Keratinocyte (primary cell): ENCODE data around the gene PPL. TPM values are rescaled to one million over a fixed set of nuclear protein-coding genes. Genes with fewer than 3 reads are reported as not detected.
A peak's percentile ranks its signal among the peaks of the same experiment; 100 is the strongest.

Source experiments
- DNase-seq: peaks from one replicate; pipeline ENCODE4 v3.0.0-alpha.2; 2011; ENCODE audit warnings: low read depth, missing footprints, low spot score
- FAIRE-seq: peaks from 2 replicates; lab custom pipeline; 2011; peaks lifted over from hg19 to GRCh38; lab: Jason Lieb, UNC
- H2AFZ ChIP-seq: 2 replicates; pipeline ENCODE4 v1.6.0; 2012; ENCODE audit warnings: low read length, control low read depth, inconsistent platforms; ENCODE audit not compliant: control insufficient read depth
- H3K27ac ChIP-seq: 2 replicates; pipeline ENCODE4 v1.5.1; 2011; ENCODE audit warnings: low read length; ENCODE audit not compliant: control insufficient read depth, insufficient read depth
- H3K27me3 ChIP-seq: 3 replicates; pipeline ENCODE4 v1.6.0; 2011; ENCODE audit warnings: low read length; ENCODE audit not compliant: control insufficient read depth, insufficient read depth; ENCODE audit errors: extremely low read depth
- H3K36me3 ChIP-seq, 2 experiments: 2 replicates in 1 of 2; 3 replicates in 1 of 2; pipeline ENCODE4 v1.5.1; 2011; ENCODE audit warnings: low read length in 2 of 2, mild to moderate bottlenecking in 1 of 2; ENCODE audit not compliant: control insufficient read depth in 2 of 2, insufficient read depth in 2 of 2; ENCODE audit errors: extremely low read depth in 1 of 2
- H3K4me1 ChIP-seq: 3 replicates; pipeline ENCODE4 v1.5.1; 2011; ENCODE audit warnings: low read length; ENCODE audit not compliant: control insufficient read depth, insufficient read depth; ENCODE audit errors: extremely low read depth
- H3K4me2 ChIP-seq: 3 replicates; pipeline ENCODE4 v1.6.0; 2011; ENCODE audit warnings: low read depth, low read length; ENCODE audit not compliant: control insufficient read depth, insufficient read depth; ENCODE audit errors: extremely low read depth
- H3K4me3 ChIP-seq, 3 experiments: fragments of 200-600 bp in 1 of 3; sonication (generic) in 1 of 3; 2 replicates in 2 of 3; 3 replicates in 1 of 3; pipeline ENCODE4 v1.5.1; 2011 to 2016; ENCODE audit warnings: low read length in 3 of 3, mild to moderate bottlenecking in 3 of 3, control low read depth in 2 of 3, inconsistent platforms in 1 of 3, low read depth in 1 of 3, mixed read lengths in 1 of 3, mixed run types in 1 of 3, moderate library complexity in 1 of 3; ENCODE audit not compliant: control insufficient read depth in 2 of 3, insufficient read depth in 2 of 3; ENCODE audit errors: extremely low read depth in 1 of 3
- H3K79me2 ChIP-seq: 2 replicates; pipeline ENCODE4 v1.6.0; 2012; ENCODE audit warnings: low read length; ENCODE audit not compliant: control insufficient read depth, insufficient read depth
- H3K9ac ChIP-seq: 3 replicates; pipeline ENCODE4 v1.6.0; 2011; ENCODE audit warnings: low read length; ENCODE audit not compliant: control insufficient read depth, insufficient read depth; ENCODE audit errors: extremely low read depth
- H3K9me1 ChIP-seq: 3 replicates; pipeline ENCODE4 v1.6.0; 2011; ENCODE audit warnings: low read length; ENCODE audit not compliant: control insufficient read depth, insufficient read depth; ENCODE audit errors: extremely low read depth
- H3K9me3 ChIP-seq: 2 replicates; pipeline ENCODE4 v1.5.1; 2012; ENCODE audit warnings: low read depth, low read length; ENCODE audit not compliant: control insufficient read depth
- H4K20me1 ChIP-seq: 3 replicates; pipeline ENCODE4 v1.6.0; 2011; ENCODE audit warnings: low read length; ENCODE audit not compliant: control insufficient read depth, insufficient read depth; ENCODE audit errors: extremely low read depth
- CTCF ChIP-seq, 3 experiments: IDR thresholded peaks in 1 of 3; conservative IDR thresholded peaks in 1 of 3; optimal IDR thresholded peaks in 1 of 3; 2 replicates in 2 of 3; 3 replicates in 1 of 3; pipeline versions ENCODE3 to v1.5.1; 2011; ENCODE audit warnings: low read length in 3 of 3, mild to moderate bottlenecking in 3 of 3, moderate library complexity in 2 of 3, control low read depth in 1 of 3, inconsistent platforms in 1 of 3; ENCODE audit not compliant: insufficient read depth in 2 of 3; ENCODE audit errors: extremely low read depth in 1 of 3
- EZH2 ChIP-seq: IDR thresholded peaks from one replicate; pipeline ENCODE4 v1.6.1; 2012; ENCODE audit warnings: inconsistent platforms, mild to moderate bottlenecking, low read length, moderate library complexity
- dilution Hi-C: fragments of 300-500 bp; cut with MboI; formaldehyde crosslinking; loops from one replicate; pipeline ENCODE4 v1.7.0; 2020; ENCODE audit warnings: low sequenced_read_pairs; ENCODE audit not compliant: extremely low pct_ligation_motif_present
- polyA plus RNA-seq, 5 experiments: library from polyadenylated mRNA; depleted of rRNA in 3 of 5; stranded (reverse) in 3 of 5; stranded (forward) in 1 of 5; unstranded in 1 of 5; fragments of >200 nt; gene quantifications; 1 replicate in 1 of 5; 2 replicates in 3 of 5; 3 replicates in 1 of 5; pipeline versions ENCODE4 v1.2.1 to v1.2.3, GENCODE V29; 2011 to 2012; ENCODE audit warnings: missing spikeins in 2 of 5, low read depth in 1 of 5, low replicate concordance in 1 of 5

The PPL gene
- polyA plus RNA-seq, 1 donor (not counting 4 experiments of a cell fraction or from before 2014, with no cell fraction given), result 26.6 TPM

- peaks cover 14% of the 10 kb centered on the region for H3K79me2 ChIP-seq
- peaks cover 0 to 2% of the 10 kb centered on the region in 2 experiments for H3K36me3 ChIP-seq
- H4K20me1 ChIP-seq, result no peaks in the 10 kb centered on the region
- no peaks in the 10 kb centered on the region for H3K9me1 ChIP-seq
- H3K9me3 ChIP-seq, result no peaks in the 10 kb centered on the region
- peak overlapping the region; percentile 89 for H3K4me2 ChIP-seq
- dilution Hi-C loops, result no loop called here
- peak overlapping the region; percentile 37 for H3K9ac ChIP-seq
- H3K4me1 ChIP-seq, result peaks cover 32% of the 10 kb centered on the region
- DNase-seq (no peak), FAIRE-seq (no peak)
- H3K27me3 ChIP-seq, result no peaks in the 10 kb centered on the region
- H3K4me3 ChIP-seq, result no peak overlapping the region
- no peak overlapping the region for H2AFZ ChIP-seq
- no peak overlapping the region for H3K27ac ChIP-seq
- TF ChIP-seq EZH2, result no peak
- no peak for TF ChIP-seq CTCF (optimal IDR thresholded peaks at IDR 0.05 in 1 of 3, IDR thresholded peaks at IDR 0.05 in 1 of 3, conservative IDR thresholded peaks at IDR 0.05 in 1 of 3; ENCODE audit: extremely low read depth in 1 of 3, insufficient read depth in 2 of 3, low read length in 3 of 3)
Observed at GRCh38 chr16:4937782-4938682, 1.1 kb upstream of the PPL start.

- peaks cover 32% of the 10 kb centered on the region for H3K4me1 ChIP-seq
Observed at GRCh38 chr16:4936181-4936990, 562 bp downstream of the PPL start.

More at GRCh38 chr16:4936181-4936990, 562 bp downstream of the PPL start:
- TF ChIP-seq CTCF (optimal IDR thresholded peaks at IDR 0.05 in 1 of 3, IDR thresholded peaks at IDR 0.05 in 1 of 3, conservative IDR thresholded peaks at IDR 0.05 in 1 of 3; ENCODE audit: extremely low read depth in 1 of 3, insufficient read depth in 2 of 3, low read length in 3 of 3) (peak in 2 of 3 experiments; percentile 37 to 46), EZH2 (no peak)
- peaks cover 14% of the 10 kb centered on the region for H3K79me2 ChIP-seq
- no peaks in the 10 kb centered on the region for H3K9me3 ChIP-seq
- H3K27ac ChIP-seq, result no peak overlapping the region
- H3K9me1 ChIP-seq, result no peaks in the 10 kb centered on the region
- H3K27me3 ChIP-seq, result no peaks in the 10 kb centered on the region
- H3K4me2 ChIP-seq, result peak overlapping the region; percentile 89
- peaks cover 0 to 2% of the 10 kb centered on the region in 2 experiments for H3K36me3 ChIP-seq
- peak overlapping the region; percentile 71 for H3K9ac ChIP-seq
- no peaks in the 10 kb centered on the region for H4K20me1 ChIP-seq
- FAIRE-seq (no peak), DNase-seq (no peak)
- H3K4me3 ChIP-seq, result peak overlapping the region; percentile 69 to 87 (median 81)
- dilution Hi-C loops, result no loop called here
- peak overlapping the region; percentile 74 for H2AFZ ChIP-seq
